IMR-90 (cell line): Measurements from ENCODE around the gene WDR70.
"Not testable (repeated sequence)": the region's sequence is repeated elsewhere in the genome, so short reads cannot be mapped to it uniquely, and the experiment has no call there.

Experiments
- CEBPB ChIP-seq: IDR thresholded peaks from 2 replicates; pipeline ENCODE4 v1.6.1; 2012; ENCODE audit warnings: low read depth, low read length, improper control_type of control experiment
- CHD1 ChIP-seq: IDR thresholded peaks from 2 replicates; pipeline ENCODE4 v1.6.1; 2012; ENCODE audit warnings: low read depth, low read length, improper control_type of control experiment
- CTCF ChIP-seq: conservative IDR thresholded peaks from 2 replicates; pipeline ENCODE4 v1.5.1; 2012; ENCODE audit warnings: mild to moderate bottlenecking, low read depth, low read length, improper control_type of control experiment
- ELK1 ChIP-seq: fragments of 150-350 bp; IDR thresholded peaks from 2 replicates; pipeline ENCODE4 v1.6.1; 2016; ENCODE audit warnings: low read depth, mild to moderate bottlenecking, low read length, moderate library complexity, borderline replicate concordance
- FOS ChIP-seq: fragments of 150-350 bp; IDR thresholded peaks from 2 replicates; pipeline ENCODE4 v1.6.1; 2016; ENCODE audit warnings: low read depth, low read length
- MAFK ChIP-seq: IDR thresholded peaks from 2 replicates; pipeline ENCODE4 v1.6.1; 2012; ENCODE audit warnings: low read depth, low read length, improper control_type of control experiment
- MAZ ChIP-seq: IDR thresholded peaks from 2 replicates; pipeline ENCODE4 v1.6.1; 2012; ENCODE audit warnings: low read depth, mild to moderate bottlenecking, low read length, improper control_type of control experiment, moderate library complexity, borderline replicate concordance
- NFE2L2 ChIP-seq: fragments of 150-350 bp; IDR thresholded peaks from 2 replicates; pipeline ENCODE4 v1.6.1; 2016; ENCODE audit warnings: low read depth, mild to moderate bottlenecking, low read length
- POLR2A ChIP-seq: IDR thresholded peaks from 2 replicates; pipeline ENCODE4 v1.6.1; 2012; ENCODE audit warnings: mild to moderate bottlenecking, low read depth, low read length
- RAD21 ChIP-seq: IDR thresholded peaks from 2 replicates; pipeline ENCODE4 v1.6.1; 2012; ENCODE audit warnings: low read length, improper control_type of control experiment
- RCOR1 ChIP-seq: IDR thresholded peaks from 2 replicates; pipeline ENCODE4 v1.6.1; 2012; ENCODE audit warnings: mild to moderate bottlenecking, low read length, improper control_type of control experiment; ENCODE audit not compliant: insufficient replicate concordance
- RFX5 ChIP-seq: IDR thresholded peaks from 2 replicates; pipeline ENCODE4 v1.8.0; 2012; ENCODE audit warnings: low read depth, mild to moderate bottlenecking, low read length, moderate library complexity
- SMC3 ChIP-seq: fragments of 150-350 bp; IDR thresholded peaks from 2 replicates; pipeline ENCODE4 v1.6.1; 2016; ENCODE audit warnings: low read depth, mild to moderate bottlenecking, antibody characterized with exemption, low read length, moderate library complexity
- USF2 ChIP-seq: fragments of 150-350 bp; IDR thresholded peaks from 2 replicates; pipeline ENCODE4 v1.6.1; 2017; ENCODE audit warnings: mild to moderate bottlenecking, antibody characterized with exemption, low read length, low read depth

- not testable (repeated sequence) for TF ChIP-seq CTCF, CHD1, MAZ, POLR2A, ELK1, MAFK, CEBPB, RAD21, NFE2L2, RCOR1, RFX5, SMC3, USF2, FOS
Observed at GRCh38 chr5:37342741-37343140, 36.4 kb upstream of the WDR70 start.
